ENCODE results near the gene CACNA1F.

Gene CACNA1F

DNA sequence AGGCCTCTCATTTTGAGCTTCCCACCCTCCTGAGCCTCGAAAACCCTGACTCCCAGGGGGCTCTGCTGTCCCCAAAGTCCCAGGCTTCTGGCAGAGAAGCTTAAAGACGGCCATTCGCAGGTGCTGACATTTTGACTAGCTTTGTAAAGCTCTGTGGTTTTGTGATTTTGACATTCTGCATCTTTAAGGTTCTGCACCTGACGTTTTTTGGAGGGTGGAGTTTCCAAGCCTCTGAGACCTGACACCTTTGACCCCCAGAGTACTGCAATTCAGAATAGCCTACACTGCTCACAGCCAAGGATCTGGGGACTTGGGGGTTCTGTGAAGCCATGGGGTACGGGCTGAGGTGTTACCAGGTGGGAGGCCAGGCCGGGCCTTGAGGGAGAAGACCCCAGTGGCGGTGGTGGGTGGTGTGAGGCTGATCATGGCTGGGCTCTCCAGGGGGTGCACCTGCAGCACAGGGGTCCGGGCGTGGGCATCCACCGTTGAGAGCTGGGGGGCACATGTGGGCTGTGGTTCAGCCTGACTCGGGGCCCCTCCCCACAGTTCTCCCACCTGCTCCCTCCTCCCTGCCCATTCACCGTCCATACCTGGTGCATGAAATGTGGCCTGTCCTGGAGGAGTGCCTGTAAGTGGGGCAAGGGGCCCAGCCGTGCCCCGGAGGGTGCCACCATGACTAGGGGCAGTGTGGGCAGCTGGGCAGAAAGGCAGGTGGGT lies 24.1 kb upstream of the CACNA1F start:
- DNase-seq: no peak

DNA sequence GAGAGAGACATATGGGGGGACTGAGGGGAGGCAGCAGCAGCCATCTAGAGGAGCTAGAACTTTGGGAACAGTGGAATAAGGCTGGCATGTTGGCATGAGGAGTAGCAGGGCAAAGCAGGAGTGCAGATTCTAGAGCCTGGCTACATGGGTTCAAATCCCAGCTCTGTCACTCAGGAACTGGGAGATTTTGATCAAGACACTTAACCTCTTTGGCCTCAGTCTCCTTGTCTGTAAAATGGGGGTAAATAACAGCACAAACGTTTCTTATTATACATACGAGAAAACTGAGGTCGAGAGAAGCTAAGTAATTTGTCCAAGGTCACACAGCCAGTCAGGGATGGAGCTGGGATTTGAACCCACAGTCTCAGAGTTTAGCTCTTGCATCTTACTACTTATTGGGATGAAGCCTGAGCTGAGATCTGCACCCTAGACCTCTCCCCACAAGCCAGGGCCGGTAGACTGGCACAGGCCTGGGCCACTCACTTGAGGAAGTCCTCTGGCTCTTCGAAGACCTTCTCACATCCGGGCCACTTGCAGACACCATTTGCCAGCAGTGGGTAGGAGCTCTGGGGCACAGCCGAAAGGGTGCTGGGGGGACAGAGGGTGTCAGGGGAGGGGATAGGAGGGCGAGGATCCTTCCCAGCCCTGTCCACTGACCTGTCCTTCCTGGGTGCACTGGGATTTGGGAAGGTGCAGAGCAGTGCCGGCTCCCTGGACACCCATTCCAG lies 23.3 kb upstream of the CACNA1F start:
- DNase-seq: no peak

DNA sequence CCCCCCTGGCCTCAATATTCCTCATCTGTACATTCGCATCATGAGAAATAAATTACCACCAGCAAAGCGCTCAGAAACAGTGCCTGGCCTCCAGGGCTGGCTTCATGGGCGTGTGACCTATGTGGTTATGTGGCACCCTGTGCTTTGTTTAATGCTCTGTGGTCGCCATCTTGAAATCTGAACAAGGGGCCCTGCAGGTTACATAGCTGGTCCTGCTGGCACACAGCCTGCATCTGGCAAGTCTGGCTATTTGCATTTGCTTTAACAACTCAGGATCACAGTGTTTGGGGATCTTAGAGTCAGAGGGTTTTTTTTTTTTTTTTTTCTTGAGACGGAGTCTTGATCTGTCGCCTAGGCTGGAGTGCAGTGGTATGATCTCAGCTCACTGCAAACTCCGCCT lies 21.5 kb upstream of the CACNA1F start:
- no peak for DNase-seq

DNA sequence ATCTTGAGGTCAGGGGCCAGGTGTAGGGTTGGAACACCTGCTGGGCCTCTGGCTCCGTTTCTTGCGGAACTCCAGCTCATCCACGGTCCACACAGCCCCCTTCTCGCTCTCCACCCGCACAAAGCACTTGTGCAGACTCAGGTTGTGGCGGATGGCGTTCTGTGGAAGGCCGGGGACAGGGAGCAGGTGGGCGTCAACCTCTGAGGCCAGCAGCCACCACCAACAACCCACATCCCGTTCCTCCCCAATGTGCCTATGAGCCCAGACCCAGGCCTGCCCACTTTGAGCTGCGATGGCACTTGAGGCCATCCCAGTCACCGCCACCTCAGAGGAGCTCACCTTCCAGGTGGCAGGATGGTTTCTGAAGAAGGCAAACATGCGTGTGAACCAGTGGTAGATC lies 18.2 kb upstream of the CACNA1F start:
- no peak for DNase-seq

DNA sequence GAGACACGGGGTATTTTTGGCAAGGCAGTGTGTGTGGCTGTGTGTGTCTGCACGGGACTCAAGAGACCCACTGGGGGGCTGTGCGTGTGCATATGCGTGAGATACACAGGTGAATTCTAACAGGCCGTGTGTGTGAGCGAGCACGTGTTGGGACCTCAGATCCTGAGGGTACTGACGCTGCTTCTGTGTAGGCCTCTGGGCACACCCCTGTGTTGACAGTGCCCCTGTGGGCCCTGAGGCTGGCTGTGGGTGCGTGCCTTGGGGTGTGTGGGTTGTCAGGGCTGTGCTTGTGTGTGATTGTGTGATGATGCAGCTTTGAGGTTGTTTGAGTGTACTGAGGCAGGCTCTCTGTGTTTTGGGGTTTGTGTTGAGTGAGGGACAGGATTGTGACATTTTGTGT lies 17.4 kb upstream of the CACNA1F start:
- DNase-seq: no peak

DNA sequence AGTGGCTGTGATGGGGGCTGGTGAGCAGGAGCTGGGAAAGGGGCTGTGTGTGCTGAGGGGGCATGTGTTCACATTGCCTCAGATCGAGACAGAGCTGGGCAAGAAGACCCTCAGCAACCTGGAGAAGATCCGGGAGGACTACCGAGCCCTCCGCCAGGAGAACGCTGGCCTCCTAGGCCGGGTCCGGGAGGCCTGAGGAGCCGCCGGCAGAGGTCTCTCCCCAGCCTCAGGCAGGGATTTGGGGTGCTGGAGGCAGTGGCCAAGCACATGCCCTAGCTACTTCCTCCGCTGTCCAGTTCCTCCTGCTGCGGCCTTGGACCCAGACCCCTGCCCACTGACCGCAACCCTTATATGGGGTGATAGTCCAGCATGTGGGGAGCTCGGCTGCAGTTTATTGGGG lies 16.9 kb upstream of the CACNA1F start:
- no peak for DNase-seq

DNA sequence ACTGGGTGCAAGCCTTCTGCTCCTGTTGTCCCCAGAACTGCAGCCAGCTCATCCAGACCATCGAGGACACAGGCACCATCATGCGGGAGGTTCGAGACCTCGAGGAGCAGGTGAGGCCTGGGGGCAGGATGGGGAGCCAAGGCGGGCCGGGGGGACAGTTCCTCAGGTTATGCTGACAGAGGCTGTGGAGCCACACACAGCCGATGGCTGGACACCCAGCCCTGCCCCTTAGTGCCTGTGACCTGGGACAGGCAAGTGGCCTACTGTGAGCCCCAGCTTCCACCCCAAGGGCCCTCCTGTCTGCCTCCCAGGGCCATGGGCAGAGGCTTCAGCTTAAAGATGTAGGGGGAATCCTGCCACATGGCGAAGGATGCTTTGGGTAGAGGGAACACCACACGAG lies 16.5 kb upstream of the CACNA1F start:
- DNase-seq: no peak

DNA sequence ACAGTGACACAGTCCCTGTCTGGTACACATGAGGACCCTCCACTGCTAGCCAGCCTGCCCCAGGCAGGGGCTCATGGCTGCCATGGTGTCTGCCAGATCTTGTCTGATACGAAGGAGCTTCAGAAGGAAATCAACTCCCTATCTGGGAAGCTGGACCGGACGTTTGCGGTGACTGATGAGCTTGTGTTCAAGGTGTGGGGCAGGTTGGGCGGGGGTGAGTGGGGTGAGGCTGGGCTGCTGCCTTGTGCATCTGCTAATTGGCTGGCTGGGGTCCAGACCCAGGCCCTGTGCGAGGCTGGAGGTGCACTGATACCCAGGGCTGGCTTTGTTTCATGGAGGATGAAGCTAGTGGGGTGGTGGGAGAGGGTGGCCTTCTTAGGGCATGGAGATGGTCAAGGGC lies 15.9 kb upstream of the CACNA1F start:
- DNase-seq: no peak

DNA sequence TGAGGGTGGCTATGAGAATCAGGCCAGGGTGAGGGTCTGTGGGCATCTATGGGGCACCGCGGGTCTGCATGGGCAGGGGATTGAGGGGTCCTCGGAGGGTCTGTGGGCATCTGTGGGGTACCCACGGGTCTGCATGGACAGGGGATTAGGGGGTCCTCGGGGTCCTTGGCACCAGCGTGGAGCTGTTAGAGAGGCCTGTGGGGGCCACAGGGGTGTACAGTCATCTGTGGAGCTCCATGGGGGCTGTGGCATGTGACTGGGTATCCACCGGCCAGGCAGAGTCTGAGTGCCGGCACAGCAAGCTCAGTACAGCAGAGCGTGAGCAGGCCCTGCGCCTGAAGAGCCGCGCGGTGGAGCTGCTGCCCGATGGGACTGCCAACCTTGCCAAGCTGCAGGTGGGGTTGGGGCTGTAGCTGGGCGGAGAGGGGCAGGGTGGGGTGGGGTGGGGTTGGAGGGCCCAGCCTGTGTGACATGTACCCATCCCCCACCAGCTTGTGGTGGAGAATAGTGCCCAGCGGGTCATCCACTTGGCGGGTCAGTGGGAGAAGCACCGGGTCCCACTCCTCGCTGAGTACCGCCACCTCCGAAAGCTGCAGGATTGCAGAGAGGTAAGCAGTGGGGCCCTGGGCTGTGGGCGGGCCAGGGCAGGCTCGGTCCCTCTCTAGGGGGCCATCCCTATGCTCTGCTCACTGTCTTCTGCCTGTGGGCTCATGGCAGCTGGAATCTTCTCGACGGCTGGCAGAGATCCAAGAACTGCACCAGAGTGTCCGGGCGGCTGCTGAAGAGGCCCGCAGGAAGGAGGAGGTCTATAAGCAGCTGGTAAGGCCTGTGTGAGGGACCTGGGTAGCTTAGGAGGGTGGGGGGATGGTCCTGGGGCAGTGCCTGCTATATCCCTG lies 15.0 kb upstream of the CACNA1F start:
- no peak for DNase-seq

DNA sequence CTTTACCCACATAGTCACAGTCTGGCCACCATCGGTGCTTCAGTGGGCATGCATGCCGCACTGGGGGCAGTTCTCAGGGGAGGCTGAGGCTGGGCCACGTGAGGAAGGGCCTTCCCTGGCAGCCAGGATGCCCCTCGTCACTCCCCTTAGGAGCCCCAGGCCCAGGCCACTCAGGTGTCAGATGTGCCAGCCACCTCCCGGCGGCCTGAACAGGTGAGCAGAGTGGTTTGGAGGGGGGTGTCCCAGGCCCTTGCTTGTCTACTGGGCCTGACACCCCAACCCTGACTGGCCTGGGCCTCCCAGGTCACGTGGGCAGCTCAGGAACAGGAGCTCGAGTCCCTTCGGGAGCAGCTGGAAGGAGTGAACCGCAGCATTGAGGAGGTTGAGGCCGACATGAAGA lies 14.2 kb upstream of the CACNA1F start:
- no peak for DNase-seq

DNA sequence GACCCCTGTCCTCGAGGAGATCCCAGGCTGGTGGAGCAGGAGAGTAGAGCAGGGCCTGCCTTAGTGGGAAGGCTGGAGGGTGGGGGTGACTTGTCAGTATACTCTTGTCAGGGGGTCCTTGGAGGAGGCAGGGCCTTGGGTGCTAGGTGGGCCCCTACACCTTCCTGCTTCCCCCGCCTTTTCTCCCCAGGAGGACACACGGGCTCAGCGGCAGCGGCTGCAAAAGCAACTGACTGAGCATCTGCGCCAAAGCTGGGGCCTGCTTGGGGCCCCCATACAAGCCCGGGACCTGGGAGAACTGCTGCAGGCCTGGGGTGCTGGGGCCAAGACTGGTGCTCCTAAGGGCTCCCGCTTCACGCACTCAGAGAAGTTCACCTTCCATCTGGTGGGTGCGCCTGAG lies 13.4 kb upstream of the CACNA1F start:
- DNase-seq: no peak

DNA sequence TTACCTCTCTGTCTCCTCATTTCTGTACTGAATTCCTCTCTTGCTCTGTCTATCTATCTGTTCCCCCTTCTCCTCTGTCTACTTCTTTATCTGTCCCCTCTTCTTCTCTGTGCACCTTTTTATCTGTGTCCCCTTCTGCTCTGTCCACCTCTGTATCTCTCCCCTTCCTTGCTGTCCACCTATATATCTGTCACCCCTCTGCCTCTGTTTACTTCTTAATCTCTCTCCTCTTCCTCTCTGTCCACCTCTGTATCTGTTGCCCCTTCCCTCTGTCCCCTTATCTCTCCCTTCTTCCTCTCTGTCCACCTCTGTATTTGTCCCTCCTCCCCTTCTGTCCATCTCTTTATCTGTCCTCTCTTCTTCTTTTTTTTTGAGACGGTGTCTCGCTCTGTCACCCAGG lies 11.1 kb upstream of the CACNA1F start:
- no peak for DNase-seq

DNA sequence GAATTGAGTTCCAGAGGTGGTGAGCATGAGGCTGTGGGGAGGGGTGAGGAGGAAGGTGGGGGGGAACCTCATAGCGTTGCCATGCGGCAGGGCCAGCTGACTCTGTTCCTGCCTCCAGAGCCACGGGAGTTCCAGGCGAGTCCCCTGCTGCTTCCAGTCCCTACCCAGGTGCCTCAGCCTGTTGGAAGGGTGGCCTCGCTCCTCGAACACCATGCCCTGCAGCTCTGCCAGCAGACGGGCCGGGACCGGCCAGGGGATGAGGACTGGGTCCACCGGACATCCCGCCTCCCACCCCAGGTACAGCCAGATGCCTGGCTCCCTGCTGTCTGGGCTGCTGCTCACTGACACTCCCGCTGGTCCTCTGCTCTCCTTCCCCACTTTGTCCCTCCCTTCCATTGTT lies 10.0 kb upstream of the CACNA1F start:
- DNase-seq: no peak

DNA sequence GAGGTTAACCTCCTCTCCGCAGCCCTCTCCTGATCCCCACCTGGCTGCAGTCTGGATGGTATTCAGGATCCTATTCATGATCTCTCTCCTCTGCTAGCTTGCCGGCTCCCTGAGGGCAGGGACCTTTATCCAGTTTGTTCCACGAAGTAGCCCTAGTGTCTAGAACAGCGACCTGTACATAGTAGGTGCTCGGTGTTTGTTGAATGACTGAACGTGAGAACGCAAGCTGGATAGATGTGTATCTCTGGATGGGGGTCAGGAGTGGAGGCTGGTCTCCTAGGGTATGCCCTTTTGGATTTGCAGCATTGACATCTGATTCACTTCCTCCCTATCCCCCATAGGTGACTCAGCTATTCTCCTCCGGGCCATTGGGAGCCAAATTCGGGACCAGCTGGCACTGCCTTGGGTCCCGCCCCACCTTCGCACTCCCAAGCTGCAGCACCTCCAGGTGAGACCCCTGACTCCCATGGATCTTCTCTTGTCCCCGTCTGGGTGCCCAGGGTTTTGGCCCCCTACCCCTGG lies 9.5 kb upstream of the CACNA1F start:
- DNase-seq: no peak

DNA sequence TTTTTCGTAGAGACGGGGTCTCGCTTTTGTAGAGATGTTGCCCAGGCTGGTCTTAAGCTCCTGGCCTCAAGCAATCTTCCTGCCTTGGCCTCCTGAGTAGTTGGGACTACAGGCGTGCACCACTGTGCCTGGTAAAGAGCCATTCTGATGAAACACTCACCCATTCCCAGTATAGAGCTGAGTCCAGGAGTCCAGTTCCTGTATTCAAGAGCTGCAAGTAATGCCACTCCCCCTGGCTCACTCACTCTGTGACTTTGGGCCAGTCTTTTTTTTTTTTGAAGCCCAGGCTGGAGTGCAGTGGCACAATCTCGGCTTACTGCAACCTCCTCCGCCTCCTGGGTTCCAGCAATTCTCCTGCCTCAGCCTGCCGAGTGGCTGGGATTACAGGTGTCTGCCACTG lies 5.6 kb upstream of the CACNA1F start:
- no peak for DNase-seq

DNA sequence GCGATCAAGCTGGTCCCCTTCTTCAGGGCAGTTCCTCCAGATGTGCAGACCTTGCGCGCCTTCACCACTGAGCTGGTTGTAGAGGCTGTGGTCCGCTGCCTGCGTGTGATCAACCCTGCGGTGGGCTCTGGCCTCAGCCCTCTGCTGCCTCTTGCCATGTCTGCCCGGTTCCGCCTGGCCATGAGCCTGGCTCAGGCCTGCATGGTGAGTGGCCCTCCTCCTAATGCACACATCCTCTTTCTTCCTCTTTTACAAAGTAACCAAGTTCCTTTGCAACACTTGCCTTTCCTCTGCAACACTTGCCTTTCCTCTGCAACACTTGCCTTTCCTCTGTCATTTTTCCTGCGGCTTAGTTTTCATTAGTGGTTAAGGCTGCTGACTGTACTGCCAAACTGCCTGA lies 3.9 kb upstream of the CACNA1F start:
- no peak for DNase-seq

DNA sequence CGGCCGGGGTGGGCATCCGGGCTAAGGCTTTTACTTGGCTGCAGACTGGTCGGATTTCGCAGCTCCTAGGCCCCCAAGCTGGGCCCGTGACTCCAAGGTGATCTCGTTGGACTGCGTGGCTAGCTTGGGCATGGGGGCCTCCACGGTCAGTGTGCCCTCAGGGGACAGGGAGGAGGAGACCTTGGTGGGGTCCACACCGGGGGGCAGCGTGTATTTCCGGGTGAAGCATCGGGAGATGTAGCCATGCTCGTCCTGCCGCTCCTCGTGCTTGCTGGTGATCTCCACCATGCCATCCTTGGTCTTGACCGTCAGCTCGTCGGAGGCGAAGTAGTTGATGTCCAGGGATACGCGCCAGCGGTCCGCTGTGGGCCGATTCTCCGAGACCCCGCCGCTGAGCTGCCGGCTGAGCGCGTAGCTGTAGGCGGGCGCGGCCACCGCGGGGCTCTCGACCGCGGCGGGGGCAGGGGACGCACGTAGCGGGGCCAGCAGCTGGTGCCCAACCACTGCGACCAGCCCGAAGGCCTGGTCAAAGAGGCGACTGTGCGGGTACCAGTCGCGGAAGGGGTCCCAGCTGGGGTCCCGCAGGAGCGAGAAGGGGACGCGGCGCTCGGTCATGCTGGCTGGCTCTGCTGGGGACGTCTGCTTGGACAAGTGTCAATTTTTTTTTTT lies 881 bp upstream of the CACNA1F start:
- DNase-seq: no peak

DNA sequence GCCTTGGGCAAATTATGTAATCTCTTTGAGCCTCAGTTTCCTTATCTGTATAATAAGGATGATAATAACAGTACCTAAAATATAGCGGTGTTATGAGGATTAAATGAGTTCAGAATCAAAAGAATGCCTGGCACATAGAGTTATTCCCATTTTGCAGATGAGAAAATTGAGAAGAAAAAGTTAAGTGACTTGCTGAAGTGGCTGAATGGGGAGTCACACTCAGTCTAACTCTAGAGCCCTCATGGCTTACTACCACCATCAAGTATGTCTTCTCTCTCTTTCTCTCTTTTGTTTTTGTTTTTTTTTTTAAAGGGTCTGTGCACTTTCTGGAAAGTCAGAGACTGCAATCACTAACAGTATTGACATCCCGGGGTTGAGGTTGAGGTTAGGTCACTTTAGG lies 615 bp downstream of the CACNA1F start:
- DNase-seq: no peak

DNA sequence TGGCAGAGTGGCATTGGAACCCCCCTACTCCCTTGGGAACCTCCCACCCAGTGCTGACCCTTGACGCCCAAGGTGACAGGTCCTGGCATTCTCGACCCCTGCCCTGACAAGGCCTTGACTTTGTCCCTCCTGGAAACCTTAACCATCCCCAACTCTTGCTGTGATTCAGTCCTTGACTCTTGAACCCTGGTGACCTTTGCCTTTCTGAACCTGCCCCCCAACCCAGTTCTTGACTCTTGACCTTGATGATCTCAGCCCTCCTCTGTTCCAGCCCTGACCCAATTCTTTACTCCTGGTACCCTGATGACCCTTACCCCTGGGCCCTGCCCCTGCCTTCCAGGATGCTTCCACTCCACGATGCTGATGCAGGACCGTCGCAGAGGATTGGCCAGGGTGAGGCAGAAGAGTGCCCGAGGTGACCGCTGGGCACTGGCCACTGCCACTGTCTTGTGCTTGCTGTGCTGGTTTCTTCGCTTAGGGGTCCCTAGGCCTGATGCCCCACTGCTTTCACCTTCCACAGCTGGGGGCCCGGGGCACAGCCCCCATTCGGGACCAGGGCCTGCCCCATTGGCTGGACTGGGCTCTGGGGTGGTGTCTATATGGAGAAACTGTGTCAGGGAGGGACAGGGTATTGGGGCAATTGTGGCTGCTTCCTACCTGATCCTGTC lies 1.7 kb downstream of the CACNA1F start:
- DNase-seq: no peak

DNA sequence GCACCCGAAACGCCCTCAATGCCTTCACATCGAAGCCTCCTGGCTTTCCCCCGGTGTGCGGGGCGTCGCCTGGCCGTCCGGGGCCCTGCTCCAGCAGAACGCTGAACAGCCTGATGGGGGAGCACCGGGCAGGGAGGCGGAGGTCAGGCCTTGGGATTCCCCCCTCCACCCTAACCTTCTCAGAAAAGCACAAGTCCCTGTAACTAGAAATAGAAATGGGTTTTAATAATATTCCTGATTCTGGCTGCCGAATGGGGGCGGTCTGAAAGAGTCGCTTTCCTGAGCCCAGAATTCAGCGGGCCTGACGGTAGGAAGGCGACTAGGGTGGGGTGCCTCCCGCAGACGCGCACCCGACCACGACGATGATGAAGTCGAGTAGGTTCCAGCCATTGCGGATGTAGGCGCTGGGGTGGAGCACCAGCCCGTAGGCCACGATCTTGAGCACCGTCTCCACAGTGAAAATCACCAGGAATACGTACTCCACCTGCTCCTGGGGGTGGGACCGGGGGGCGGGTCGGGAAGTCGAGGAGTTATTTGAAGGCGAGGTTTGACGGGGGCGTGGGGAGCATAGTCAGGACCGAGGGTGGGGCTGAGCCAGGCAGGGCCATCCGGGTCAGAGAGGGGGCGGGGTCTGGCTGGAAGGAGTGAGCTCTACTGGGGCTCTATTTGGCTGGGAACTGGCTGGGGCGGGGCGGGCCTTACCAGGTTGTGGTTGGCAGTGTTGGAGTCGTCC lies 2.5 kb downstream of the CACNA1F start:
- peak; percentile 57 for DNase-seq

DNA sequence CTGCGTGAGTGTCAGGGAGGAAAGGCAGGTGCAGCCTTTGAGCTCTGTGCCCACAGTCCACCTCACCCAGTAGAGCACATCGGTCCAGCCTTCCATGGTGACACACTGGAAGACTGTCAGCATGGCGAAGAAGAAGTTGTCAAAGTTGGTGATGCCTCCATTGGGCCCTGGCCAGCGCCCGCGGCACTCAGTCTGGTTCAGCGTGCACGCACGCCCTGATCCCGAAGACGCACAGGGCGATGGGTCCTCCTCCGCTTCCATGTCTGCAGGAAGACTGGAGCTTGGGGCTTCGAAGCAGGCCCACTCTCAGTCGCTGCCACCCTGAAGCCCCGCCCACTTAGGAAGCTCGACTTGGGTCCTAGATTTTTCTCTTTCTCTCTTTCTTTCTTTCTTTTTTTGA lies 5.0 kb downstream of the CACNA1F start:
- DNase-seq: no peak

DNA sequence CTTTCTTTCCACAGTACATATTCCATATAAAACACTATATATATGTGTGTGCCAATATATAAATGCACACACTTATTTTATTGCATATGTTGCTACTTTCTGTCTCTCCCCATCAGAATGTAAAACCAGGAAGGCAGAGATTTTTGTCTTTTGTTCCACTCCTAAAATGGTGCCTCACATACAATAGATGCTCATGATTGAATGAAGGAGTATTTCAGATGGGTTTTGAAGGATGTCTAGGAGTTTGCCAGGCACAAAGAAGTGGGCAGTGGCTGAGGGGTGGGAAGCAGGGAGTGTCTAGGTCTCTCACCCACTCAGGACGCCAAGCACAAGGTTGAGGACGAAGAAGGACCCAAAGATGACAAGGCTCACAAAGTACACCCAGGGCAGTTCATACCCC lies 5.4 kb downstream of the CACNA1F start:
- DNase-seq: no peak
